ENCODE results near the gene UNC5CL.
A peak's percentile ranks its signal among the peaks of the same experiment; 100 is the strongest.

UNC5CL gene

DNA sequence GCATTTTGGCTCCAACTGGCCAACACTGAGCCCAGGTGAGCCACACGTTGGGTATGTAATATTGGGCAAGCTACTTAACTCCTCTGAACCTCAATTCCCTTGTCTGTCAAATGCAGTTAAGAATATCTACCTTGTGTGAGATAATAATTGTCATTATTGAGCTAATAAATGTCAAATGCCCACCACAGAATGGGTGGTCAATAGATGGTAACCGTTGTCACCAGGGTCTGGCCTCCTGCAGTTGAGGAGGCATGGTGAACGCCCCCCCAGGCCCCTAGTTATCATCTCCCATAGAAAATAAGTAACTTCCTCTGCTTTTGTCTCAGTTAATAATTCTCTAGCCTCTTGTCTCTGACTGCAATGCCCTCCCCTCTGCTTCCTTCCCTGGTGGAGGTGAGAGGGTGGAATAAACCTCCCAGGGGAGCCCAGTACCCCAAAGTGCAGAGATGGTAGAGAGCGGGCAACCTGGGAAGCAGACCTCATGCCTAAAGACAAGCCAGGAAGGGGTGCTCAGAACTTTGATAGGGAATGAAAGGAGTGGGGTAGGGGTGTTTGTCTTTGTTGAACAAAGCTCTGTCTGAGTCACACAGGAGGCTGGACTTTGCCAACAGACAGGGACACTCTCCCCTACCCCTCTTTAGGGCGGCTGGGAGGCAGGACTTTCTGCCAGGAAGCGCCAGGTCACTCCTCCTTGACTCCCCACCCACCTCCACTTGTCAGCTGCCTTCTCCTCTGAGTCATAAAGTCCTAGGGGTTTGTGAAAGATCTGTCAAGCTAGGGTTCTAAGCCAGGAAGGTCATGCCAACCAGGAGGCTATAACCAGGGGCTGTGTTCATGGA lies 1.3 kb upstream of the UNC5CL start:
- TF ChIP-seq CEBPB (IDR thresholded peaks at IDR 0.05) (no peak), TAF1 (IDR thresholded peaks at IDR 0.05; ENCODE audit: low read depth) (no peak), TEAD4 (IDR thresholded peaks at IDR 0.05) (no peak)
- TF ChIP-seq, protein P1, sequence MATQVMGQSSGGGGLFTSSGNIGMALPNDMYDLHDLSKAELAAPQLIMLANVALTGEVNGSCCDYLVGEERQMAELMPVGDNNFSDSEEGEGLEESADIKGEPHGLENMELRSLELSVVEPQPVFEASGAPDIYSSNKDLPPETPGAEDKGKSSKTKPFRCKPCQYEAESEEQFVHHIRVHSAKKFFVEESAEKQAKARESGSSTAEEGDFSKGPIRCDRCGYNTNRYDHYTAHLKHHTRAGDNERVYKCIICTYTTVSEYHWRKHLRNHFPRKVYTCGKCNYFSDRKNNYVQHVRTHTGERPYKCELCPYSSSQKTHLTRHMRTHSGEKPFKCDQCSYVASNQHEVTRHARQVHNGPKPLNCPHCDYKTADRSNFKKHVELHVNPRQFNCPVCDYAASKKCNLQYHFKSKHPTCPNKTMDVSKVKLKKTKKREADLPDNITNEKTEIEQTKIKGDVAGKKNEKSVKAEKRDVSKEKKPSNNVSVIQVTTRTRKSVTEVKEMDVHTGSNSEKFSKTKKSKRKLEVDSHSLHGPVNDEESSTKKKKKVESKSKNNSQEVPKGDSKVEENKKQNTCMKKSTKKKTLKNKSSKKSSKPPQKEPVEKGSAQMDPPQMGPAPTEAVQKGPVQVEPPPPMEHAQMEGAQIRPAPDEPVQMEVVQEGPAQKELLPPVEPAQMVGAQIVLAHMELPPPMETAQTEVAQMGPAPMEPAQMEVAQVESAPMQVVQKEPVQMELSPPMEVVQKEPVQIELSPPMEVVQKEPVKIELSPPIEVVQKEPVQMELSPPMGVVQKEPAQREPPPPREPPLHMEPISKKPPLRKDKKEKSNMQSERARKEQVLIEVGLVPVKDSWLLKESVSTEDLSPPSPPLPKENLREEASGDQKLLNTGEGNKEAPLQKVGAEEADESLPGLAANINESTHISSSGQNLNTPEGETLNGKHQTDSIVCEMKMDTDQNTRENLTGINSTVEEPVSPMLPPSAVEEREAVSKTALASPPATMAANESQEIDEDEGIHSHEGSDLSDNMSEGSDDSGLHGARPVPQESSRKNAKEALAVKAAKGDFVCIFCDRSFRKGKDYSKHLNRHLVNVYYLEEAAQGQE (IDR thresholded peaks at IDR 0.05; ENCODE audit: low read depth): no peak

DNA sequence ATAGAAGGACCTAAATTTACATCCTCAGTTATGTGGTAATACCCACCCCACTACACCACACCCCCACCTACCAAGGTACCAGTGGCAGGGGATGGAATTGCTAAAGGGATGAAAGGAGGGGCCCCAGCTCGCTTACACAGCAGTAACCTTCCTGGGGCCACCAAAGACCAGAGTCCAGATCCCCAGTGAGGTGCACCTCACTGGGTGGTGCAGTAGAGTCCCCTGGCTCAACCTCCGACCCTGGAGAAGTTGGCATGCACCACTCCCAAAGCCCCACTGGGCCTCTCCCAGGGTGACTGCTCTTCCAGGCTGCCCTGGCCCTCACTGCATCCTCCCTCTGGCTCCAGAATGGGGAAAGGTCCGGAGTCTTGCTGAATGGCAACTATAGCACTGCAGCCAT lies 816 bp downstream of the UNC5CL start:
- TF ChIP-seq YY1 (IDR thresholded peaks at IDR 0.05; ENCODE audit: low read depth): no peak
- TF ChIP-seq TAF1 (IDR thresholded peaks at IDR 0.05; ENCODE audit: low read depth): no peak
- no peak for TF ChIP-seq EP300 (IDR thresholded peaks at IDR 0.05; ENCODE audit: borderline replicate concordance)
- TF ChIP-seq, protein P2, sequence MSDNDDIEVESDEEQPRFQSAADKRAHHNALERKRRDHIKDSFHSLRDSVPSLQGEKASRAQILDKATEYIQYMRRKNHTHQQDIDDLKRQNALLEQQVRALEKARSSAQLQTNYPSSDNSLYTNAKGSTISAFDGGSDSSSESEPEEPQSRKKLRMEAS (IDR thresholded peaks at IDR 0.05): no peak
- TF ChIP-seq TEAD4 (IDR thresholded peaks at IDR 0.05): no peak
- TF ChIP-seq, protein P1 (IDR thresholded peaks at IDR 0.05; ENCODE audit: low read depth): no peak
- no peak for TF ChIP-seq CREB1 (IDR thresholded peaks at IDR 0.05; ENCODE audit: low read depth)

DNA sequence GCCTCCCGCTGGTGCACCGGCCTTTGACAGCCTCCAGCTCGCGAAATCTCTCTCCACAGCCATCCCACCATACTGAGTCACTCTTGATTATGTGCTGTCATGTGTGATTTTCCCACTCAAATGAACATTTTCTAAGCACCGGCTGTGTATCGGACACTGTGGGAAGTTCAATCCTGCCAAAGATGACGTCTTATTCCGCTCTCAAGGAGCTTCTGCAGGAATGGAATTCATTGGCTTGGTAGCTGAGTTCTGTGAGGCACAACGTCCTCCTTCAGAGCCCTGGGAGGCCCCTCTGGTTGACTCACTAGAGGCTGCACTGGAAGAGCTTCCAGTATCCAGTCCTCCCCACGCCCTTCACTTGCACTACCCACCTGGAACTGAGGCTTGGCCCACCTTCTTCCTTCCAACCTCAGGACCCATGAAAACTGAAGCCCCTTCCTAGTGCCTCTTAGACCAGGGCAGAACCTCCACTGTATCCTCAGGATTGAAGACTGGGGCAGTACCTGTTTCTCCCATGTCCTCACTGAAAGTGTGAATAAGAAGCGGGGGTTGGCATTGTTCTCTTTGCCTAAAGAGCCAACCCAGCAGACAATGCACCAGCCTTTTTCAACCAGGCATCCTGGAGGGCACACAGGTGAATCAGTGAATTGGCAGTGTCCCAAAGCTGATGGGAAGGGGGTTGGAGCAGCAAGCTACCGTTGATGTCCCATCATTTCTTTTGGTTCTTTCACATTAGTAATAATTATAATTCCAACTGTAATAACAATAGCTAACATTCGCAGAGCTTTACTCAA lies 1.7 kb downstream of the UNC5CL start:
- TF ChIP-seq RAD21 (IDR thresholded peaks at IDR 0.05; ENCODE audit: low read depth): no peak
- TF ChIP-seq CEBPB (IDR thresholded peaks at IDR 0.05): no peak
- TF ChIP-seq, protein P2 (IDR thresholded peaks at IDR 0.05): no peak
- no peak for TF ChIP-seq EGR1 (IDR thresholded peaks at IDR 0.05)

DNA sequence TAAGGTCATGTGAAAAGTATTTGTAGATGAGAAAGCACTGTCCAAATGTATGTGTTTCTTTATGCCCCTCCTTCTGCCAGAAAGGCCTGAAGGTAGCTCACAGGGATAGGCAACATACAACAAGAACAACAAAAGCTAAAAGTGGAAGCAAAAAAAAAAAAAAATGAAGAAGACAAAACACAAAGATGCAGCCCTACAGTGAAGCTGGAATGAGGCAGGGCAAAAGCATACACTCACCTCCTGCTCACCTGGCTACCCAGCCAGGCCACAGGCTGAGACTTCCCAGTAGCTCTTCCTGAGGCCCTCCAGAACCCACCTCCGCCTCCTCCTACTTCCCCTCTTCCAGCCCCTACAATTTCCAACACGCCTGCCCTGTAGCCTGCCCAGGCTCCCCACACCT lies 2.4 kb downstream of the UNC5CL start:
- TF ChIP-seq EGR1 (IDR thresholded peaks at IDR 0.05): no peak

DNA sequence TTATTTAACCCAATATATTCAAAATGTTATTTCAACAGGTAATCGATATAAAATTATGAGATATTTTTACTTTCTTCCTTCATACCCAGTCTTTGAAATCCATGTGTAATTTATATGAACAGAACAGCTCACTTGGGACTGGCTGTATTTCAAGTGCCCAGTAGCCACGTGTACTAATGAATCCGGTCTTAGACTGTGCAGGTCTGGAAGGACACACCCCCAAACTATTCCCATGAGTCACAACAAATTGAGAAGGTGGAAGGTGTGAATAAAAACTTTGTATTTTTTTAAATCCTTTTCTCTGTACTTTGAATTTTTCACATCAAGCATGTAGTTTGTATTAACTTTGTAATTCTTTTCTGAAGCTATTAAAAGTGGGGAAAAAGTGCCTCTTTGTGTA lies 2.8 kb downstream of the UNC5CL start:
- TF ChIP-seq TCF12 (IDR thresholded peaks at IDR 0.05; ENCODE audit: low read depth) (no peak), CEBPB (IDR thresholded peaks at IDR 0.05) (no peak)
- TF ChIP-seq, protein P3, sequence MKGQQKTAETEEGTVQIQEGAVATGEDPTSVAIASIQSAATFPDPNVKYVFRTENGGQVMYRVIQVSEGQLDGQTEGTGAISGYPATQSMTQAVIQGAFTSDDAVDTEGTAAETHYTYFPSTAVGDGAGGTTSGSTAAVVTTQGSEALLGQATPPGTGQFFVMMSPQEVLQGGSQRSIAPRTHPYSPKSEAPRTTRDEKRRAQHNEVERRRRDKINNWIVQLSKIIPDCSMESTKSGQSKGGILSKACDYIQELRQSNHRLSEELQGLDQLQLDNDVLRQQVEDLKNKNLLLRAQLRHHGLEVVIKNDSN (IDR thresholded peaks at IDR 0.05): no peak
- TF ChIP-seq, protein P2 (IDR thresholded peaks at IDR 0.05): peak; percentile 69

DNA sequence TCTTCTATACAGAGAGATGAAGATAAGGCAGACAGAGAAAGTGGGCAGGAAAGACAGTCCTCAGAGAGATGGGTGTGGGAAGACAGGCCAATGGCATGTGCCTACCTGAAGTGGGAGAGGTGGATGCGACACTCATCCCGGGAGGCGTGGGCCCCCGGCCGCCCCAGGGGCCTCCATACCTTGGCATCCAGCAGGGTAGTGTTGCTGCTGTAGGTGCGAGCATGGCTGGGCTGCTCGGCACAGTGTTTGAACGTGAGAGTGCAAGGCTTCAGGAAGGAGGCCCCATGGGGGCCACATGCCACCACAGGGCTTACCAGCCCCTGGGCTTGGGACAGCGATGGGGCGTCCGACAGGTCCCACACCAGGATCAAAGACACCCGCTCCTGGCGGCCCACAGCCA lies 5.2 kb downstream of the UNC5CL start:
- TF ChIP-seq YY1 (IDR thresholded peaks at IDR 0.05; ENCODE audit: low read depth) (no peak), TAF1 (IDR thresholded peaks at IDR 0.05; ENCODE audit: low read depth) (no peak), NFIC (IDR thresholded peaks at IDR 0.05) (no peak), EGR1 (IDR thresholded peaks at IDR 0.05) (no peak), ZBTB7A (IDR thresholded peaks at IDR 0.05; ENCODE audit: low read depth) (no peak), FOXM1 (IDR thresholded peaks at IDR 0.05; ENCODE audit: borderline replicate concordance, low read depth) (no peak), TEAD4 (IDR thresholded peaks at IDR 0.05) (no peak)
- TF ChIP-seq, protein P2 (IDR thresholded peaks at IDR 0.05): no peak
- TF ChIP-seq, protein P1 (IDR thresholded peaks at IDR 0.05; ENCODE audit: low read depth): no peak
- TF ChIP-seq, protein P3 (IDR thresholded peaks at IDR 0.05): no peak
